Activated naive CD8-positive, alpha-beta T cell treated with anti-CD3 and anti-CD28 coated beads, Interleukin-2, amount 50 U/mL, for 24 hours (primary cell): ENCODE data around the gene CCDC30.
A peak's percentile ranks its signal among the peaks of the same experiment; 100 is the strongest.
"Not testable (repeated sequence)": the region's sequence is repeated elsewhere in the genome, so short reads cannot be mapped to it uniquely, and the experiment has no call there.

Experiments used
- ATAC-seq: fragments of 150-1000 bp; cut with Tn5 transposase; one replicate; pipeline ENCODE4 v1.10.0; 2021
- DNase-seq: peaks from one replicate; pipeline ENCODE4 v3.0.0; 2021
- H3K27ac Mint-ChIP-seq: one replicate; pipeline ENCODE4 v1.8.0; 2021; ENCODE audit warnings: mild to moderate bottlenecking, mixed read lengths
- H3K27me3 Mint-ChIP-seq: one replicate; pipeline ENCODE4 v1.8.0; 2021; ENCODE audit warnings: mixed read lengths
- H3K36me3 Mint-ChIP-seq: one replicate; pipeline ENCODE4 v1.8.0; 2021; ENCODE audit warnings: low read depth, mixed read lengths
- H3K4me1 Mint-ChIP-seq: one replicate; pipeline ENCODE4 v1.8.0; 2021; ENCODE audit warnings: mixed read lengths
- H3K4me3 Mint-ChIP-seq: one replicate; pipeline ENCODE4 v1.8.0; 2021; ENCODE audit warnings: mild to moderate bottlenecking, moderate library complexity, mixed read lengths
- H3K9me3 Mint-ChIP-seq: one replicate; pipeline ENCODE4 v1.8.0; 2021; ENCODE audit warnings: mixed read lengths

Gene CCDC30

DNA sequence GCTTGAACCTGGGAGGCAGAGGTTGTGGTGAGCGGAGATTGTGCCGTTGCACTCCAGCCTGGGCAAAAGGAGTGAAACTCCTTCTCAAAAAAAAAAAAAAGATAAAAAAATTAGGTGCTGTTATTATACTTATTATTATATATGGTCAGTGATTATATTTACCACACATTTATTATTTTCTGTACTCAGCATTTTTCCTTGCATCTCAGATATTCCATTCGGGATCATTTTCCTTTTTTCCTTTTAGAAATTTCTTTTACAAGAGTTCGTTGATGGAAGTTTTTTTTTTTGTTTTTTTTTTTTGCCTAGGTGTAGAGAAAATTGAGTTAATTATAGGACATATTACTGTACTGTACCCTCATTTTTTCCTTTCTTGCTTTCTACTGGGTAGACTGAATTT lies 13.5 kb downstream of the CCDC30 start:
- Mint-ChIP-seq H3K27ac (no peak overlapping the region), H3K4me3 (no peak overlapping the region), H3K36me3 (no peaks in the 10 kb centered on the region), H3K4me1 (peaks cover 6% of the 10 kb centered on the region), H3K27me3 (no peaks in the 10 kb centered on the region), H3K9me3 (no peaks in the 10 kb centered on the region)
- no peak for ATAC-seq
- DNase-seq, result no peak

DNA sequence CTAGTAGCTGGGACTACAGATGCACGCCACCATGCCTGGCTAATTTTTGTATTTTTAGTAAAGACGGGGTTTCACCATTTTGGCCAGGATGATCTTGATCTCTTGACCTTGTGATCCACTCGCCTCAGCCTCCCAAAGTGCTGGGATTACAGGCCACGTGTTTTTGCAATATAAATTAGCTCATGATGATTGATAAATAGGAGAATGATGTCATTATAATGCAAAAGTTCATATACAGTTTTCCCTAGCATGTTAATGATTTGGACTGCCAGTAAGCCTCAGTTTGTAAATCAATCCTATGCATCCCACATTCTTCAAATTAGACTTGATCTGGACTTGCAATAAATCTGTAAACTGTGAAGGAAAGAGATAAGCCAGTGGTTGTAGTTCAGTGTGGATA lies 14.3 kb downstream of the CCDC30 start:
- not testable (repeated sequence) for H3K36me3 Mint-ChIP-seq, H3K4me3 Mint-ChIP-seq, H3K27me3 Mint-ChIP-seq, DNase-seq, H3K27ac Mint-ChIP-seq, H3K4me1 Mint-ChIP-seq, ATAC-seq, H3K9me3 Mint-ChIP-seq

DNA sequence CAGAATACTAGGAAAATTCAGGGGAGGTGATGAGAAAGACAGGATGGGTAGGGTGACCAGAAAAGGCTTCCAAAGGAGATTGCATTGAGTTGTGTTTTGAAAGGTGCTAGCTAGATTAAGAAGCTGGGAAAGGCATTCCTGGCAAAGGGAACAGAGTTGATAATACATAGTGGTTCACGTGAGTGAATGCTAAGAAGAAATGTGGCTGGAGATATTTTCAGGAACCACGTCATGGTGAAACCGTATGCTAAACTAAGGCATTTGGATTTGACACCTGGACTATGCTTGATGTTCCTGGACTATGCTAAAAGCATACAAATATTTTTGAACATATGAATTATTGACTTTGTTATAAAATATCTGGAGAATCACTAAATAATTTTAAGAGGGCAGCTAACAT lies 14.7 kb downstream of the CCDC30 start:
- no peak for DNase-seq
- no peaks in the 10 kb centered on the region for H3K27me3 Mint-ChIP-seq
- peaks cover 6% of the 10 kb centered on the region for H3K4me1 Mint-ChIP-seq
- no peak for ATAC-seq
- no peaks in the 10 kb centered on the region for H3K9me3 Mint-ChIP-seq
- H3K36me3 Mint-ChIP-seq, result no peaks in the 10 kb centered on the region
- H3K4me3 Mint-ChIP-seq, result no peak overlapping the region
- H3K27ac Mint-ChIP-seq, result peak overlapping the region; percentile 32

DNA sequence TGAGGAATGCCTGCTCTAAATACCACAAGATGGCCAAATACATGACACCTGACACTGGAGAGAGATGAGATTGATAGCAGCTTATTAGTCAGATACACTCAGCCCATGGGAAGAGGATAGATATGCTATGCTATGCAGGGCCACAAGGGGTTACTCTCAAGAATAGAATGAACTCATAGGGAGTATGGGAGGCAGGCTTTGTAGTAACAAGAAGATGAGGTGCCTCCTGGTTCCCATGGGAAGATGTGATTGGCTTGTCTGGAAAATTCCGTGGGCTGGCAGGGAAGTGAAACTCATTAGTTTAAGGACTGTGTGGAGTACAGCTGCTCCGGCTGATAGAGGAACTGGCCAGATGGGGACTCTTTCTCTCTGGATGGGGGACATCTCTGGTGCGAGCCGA lies 16.5 kb downstream of the CCDC30 start:
- Mint-ChIP-seq H3K4me3 (no peak overlapping the region), H3K4me1 (peaks cover 6% of the 10 kb centered on the region), H3K27ac (no peak overlapping the region), H3K27me3 (no peaks in the 10 kb centered on the region), H3K9me3 (no peaks in the 10 kb centered on the region), H3K36me3 (no peaks in the 10 kb centered on the region)
- ATAC-seq, result no peak
- no peak for DNase-seq

DNA sequence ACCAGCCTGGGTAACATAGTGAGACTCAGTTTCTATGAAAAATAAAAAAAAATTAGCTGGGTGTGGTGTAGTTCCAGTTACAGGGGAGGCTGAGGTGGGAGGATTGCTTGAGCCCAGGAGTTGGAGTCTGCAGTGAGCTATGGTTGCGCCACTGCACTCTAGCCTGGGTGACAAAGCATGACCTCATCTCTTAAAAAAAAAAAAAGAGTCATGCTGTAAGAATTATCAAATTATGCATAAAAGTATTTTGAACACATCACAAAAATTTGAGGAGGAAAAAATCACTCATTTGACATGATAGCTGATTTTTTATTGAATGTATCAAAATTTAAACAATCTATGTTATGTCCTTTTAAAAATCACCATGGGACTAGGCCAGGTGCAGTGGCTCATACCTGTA lies 17.8 kb downstream of the CCDC30 start:
- H3K9me3 Mint-ChIP-seq, result no peaks in the 10 kb centered on the region

DNA sequence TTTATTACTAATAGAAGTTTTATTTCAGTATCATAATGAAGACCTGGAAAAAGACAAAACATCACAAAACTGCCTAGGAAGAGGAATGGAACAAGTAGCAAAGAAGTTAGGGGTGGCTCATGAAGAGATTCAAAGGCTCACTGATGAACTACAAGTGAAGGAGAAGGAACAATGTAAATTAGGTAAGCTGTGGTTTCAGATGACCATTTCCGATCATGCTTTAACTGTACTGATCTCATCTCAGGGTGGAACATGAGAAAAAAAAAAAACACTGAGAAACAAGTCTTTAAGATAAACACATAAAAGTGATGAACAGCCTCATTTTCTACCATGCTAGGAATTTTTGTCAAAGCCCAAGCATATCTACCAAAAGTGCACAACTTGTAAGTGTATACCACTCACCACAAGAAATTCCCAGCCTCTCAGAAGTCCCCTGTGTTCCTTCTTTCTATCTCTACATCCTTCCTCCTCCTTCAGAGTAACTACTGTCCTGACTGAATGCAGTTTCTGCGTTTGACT lies 19.6 kb downstream of the CCDC30 start:
- Mint-ChIP-seq H3K27me3 (no peaks in the 10 kb centered on the region), H3K36me3 (no peaks in the 10 kb centered on the region)
- ATAC-seq, result no peak

More for the DNA sequence above, 17.8 kb downstream of the CCDC30 start:
- ATAC-seq, result no peak
- DNase-seq, result no peak
- Mint-ChIP-seq H3K4me1 (no peaks in the 10 kb centered on the region), H3K27me3 (no peaks in the 10 kb centered on the region), H3K27ac (no peak overlapping the region), H3K36me3 (no peaks in the 10 kb centered on the region), H3K4me3 (no peak overlapping the region)

DNA sequence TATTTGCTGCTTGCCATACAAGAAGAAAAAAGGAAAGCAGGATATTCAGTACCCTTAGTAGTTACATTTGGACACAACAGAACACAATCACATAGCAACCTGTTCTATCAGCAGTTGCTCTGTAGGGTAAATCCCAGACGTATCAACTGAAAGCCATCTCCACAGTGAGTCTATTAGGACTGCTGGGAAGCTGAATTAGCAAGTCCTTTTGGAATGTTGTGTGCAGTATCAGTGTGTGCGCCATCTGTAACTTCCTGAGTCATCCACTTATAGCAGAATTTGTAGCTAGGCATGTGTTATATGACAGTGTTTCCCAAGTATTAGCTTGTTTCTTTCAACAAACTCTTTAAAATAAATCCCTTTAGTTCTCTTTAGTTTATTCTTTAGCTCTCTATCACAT lies 21.3 kb downstream of the CCDC30 start:
- H3K9me3 Mint-ChIP-seq, result no peaks in the 10 kb centered on the region
- no peaks in the 10 kb centered on the region for H3K4me1 Mint-ChIP-seq
- H3K27me3 Mint-ChIP-seq, result no peaks in the 10 kb centered on the region
- no peak overlapping the region for H3K27ac Mint-ChIP-seq
- H3K36me3 Mint-ChIP-seq, result no peaks in the 10 kb centered on the region
- no peak for DNase-seq
- H3K4me3 Mint-ChIP-seq, result no peak overlapping the region
- no peak for ATAC-seq

More for the DNA sequence above, 19.6 kb downstream of the CCDC30 start:
- no peaks in the 10 kb centered on the region for H3K9me3 Mint-ChIP-seq
- no peaks in the 10 kb centered on the region for H3K4me1 Mint-ChIP-seq
- H3K4me3 Mint-ChIP-seq, result no peak overlapping the region
- DNase-seq, result no peak
- H3K27ac Mint-ChIP-seq, result no peak overlapping the region

DNA sequence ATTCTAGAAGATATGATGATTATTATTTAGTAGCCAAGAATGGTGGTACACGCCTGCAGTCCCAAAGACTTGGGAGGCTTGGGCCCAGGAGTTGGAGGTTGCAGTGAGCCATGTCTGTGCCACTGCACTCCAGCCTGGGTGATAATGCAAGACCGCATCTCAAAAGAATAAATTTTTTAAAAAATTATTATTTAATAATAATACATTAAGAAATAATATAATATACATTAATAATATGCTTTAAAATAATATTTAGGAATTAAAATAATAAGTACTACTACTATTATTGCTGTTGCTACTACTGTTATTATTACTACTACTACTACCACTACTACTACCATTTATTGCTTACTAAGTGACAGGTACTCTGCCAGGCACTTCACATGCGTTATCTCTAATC lies 27.2 kb downstream of the CCDC30 start:
- H3K9me3 Mint-ChIP-seq, result no peaks in the 10 kb centered on the region
- no peaks in the 10 kb centered on the region for H3K27me3 Mint-ChIP-seq
- H3K4me3 Mint-ChIP-seq, result no peak overlapping the region
- H3K36me3 Mint-ChIP-seq, result peaks cover 2% of the 10 kb centered on the region
- ATAC-seq (no peak), DNase-seq (no peak)
- H3K4me1 Mint-ChIP-seq, result no peaks in the 10 kb centered on the region
- H3K27ac Mint-ChIP-seq, result no peak overlapping the region

DNA sequence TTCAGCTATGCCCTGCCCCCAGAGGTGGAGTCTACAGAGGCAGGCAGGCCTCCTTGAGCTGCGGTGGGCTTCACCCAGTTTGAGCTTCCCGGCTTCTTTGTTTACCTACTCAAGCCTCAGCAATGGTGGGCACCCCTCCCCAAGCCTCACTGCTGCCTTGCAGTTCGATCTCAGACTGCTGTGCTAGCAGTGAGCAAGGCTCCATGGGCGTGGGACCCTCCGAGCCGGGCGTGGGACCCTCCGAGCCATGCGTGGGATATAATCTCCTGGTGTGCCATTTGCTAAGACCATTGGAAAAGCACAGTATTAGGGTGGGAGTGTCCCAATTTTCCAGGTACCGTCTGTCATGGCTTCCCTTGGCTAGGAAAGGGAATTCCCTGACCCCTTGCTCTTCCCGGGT lies 38.9 kb downstream of the CCDC30 start:
- not testable (repeated sequence) for H3K27ac Mint-ChIP-seq, H3K4me3 Mint-ChIP-seq, ATAC-seq, DNase-seq, H3K4me1 Mint-ChIP-seq, H3K27me3 Mint-ChIP-seq
- peaks cover 20% of the 10 kb centered on the region for H3K9me3 Mint-ChIP-seq
- H3K36me3 Mint-ChIP-seq, result peaks cover 29% of the 10 kb centered on the region

DNA sequence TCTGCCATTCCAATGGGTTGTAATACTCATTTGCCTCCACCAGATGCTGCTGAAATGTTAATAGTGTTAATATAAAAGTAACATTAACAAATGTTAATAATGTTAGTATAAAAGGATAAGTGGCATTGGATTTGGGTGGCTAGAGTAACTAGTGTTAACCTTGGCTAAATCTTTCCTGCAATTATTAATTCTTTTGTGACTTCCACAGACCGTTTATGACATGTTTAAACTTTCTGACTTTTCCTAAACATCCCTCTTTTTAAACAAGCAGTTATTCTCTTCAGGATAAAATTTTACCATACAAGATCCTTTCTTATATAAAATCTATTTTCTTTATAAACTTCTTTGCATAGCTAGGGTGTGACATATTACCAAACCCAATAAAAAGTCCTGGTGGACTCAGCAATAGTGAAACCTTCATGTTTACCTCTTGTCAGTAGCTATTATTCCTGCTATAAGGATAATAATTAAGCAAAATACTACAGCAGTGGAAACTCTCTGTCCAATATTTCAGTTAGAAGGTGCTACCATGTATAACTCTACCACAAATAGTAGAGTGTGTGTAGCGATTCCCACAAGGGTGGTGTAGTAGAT lies 41.5 kb downstream of the CCDC30 start:
- H3K27me3 Mint-ChIP-seq, result no peaks in the 10 kb centered on the region
- peaks cover 27% of the 10 kb centered on the region for H3K9me3 Mint-ChIP-seq
- H3K4me3 Mint-ChIP-seq, result no peak overlapping the region
- H3K27ac Mint-ChIP-seq, result no peak overlapping the region
- ATAC-seq (no peak), DNase-seq (no peak)
- no peaks in the 10 kb centered on the region for H3K4me1 Mint-ChIP-seq
- H3K36me3 Mint-ChIP-seq, result peaks cover 39% of the 10 kb centered on the region

DNA sequence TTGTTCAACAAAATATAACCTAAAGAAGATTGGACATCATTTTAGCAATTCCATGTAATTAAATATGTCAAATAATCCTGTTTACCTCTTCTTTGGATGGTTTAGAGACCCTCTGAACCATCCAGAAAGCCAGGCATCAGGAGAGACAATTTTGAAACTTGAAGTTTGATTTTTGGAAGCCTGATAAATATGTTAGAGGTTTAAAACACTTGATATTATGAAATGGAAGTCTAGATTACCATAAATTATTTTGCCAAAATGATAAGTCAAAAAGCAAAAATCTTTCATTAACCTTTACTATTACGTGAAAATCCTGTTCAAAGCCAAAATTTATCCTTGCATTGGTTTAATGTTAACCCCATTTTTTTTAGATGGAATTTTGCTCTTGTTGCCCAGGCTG lies 43.5 kb downstream of the CCDC30 start:
- DNase-seq (no peak), ATAC-seq (no peak)
- H3K9me3 Mint-ChIP-seq, result peaks cover 37% of the 10 kb centered on the region
- H3K27me3 Mint-ChIP-seq, result no peaks in the 10 kb centered on the region
- no peak overlapping the region for H3K4me3 Mint-ChIP-seq
- H3K27ac Mint-ChIP-seq, result no peak overlapping the region
- peaks cover 41% of the 10 kb centered on the region for H3K36me3 Mint-ChIP-seq
- no peaks in the 10 kb centered on the region for H3K4me1 Mint-ChIP-seq

DNA sequence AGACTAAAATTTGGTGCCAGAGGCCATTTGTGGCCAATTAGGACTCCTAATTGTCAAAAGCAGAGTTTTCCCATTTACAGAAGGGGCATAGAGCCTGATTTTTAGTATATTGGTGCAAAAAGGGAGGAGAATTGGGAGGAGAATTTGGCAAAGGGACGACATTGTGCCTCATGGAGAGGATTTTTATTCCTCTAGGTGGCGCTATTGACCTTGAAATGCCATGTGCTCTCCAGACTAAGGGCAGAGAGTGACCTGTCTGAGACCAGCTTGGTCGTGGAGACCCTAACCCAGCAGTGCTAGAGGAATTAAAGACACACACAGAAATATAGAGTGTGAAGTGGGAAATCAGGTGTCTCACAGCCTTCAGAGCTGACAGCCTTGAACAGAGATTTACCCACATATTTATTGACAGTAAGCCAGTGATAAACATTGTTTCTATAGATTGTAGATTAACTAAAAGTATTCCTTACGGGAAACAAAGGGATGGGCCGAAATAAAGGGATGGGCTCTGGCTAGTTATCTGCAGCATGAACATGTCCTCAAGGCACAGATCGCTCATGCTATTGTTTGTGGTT lies 48.6 kb downstream of the CCDC30 start:
- not testable (repeated sequence) for DNase-seq, H3K27ac Mint-ChIP-seq, H3K27me3 Mint-ChIP-seq, H3K4me1 Mint-ChIP-seq, H3K4me3 Mint-ChIP-seq, ATAC-seq
- Mint-ChIP-seq H3K9me3 (peaks cover 32% of the 10 kb centered on the region), H3K36me3 (peaks cover 18% of the 10 kb centered on the region)

DNA sequence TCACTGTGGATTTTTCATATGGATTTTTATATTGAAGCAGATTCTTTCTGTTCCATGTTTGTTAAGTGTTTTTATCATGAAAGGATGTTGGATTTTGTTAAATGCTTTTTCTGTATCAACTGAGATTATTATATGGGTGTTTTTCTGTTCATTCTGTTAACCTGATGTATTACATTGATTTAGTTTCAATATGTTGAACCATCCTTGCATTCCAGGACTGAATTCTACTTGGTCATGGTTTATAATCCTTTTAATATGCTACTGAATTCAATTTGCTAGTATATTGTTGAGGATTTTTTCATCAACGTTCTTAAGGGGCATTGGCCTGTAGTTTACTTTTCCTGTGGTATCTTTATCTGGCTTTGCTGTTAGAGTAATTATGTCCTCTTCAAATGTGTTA lies 55.8 kb downstream of the CCDC30 start:
- H3K27ac Mint-ChIP-seq, result no peak overlapping the region
- ATAC-seq, result no peak
- no peaks in the 10 kb centered on the region for H3K4me1 Mint-ChIP-seq
- no peak overlapping the region for H3K4me3 Mint-ChIP-seq
- no peaks in the 10 kb centered on the region for H3K27me3 Mint-ChIP-seq
- H3K36me3 Mint-ChIP-seq, result peaks cover 33% of the 10 kb centered on the region
- H3K9me3 Mint-ChIP-seq, result peaks cover 55% of the 10 kb centered on the region
- DNase-seq, result no peak

DNA sequence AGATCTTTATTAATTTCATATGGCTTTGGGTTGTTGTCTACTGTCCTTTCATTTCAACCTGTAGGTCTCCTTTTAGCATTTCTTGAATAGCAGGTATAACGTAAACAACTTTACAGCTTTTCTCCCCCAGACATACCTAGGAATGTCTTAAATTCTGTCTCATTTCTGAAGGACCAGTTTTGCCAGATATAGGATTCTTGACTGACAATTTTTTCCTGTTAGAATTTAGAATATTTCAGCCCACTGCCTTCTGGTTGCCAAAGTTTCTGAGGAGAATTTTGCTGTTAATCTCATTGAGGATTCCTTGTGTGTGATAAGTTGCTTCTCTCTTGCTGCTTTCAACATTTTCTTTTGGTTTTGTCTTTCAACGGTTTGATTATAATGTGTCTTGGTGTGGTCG lies 60.1 kb downstream of the CCDC30 start:
- Mint-ChIP-seq H3K27ac (no peak overlapping the region), H3K36me3 (peaks cover 34% of the 10 kb centered on the region), H3K27me3 (no peaks in the 10 kb centered on the region), H3K9me3 (peaks cover 41% of the 10 kb centered on the region), H3K4me3 (no peak overlapping the region), H3K4me1 (no peaks in the 10 kb centered on the region)
- no peak for ATAC-seq
- no peak for DNase-seq

DNA sequence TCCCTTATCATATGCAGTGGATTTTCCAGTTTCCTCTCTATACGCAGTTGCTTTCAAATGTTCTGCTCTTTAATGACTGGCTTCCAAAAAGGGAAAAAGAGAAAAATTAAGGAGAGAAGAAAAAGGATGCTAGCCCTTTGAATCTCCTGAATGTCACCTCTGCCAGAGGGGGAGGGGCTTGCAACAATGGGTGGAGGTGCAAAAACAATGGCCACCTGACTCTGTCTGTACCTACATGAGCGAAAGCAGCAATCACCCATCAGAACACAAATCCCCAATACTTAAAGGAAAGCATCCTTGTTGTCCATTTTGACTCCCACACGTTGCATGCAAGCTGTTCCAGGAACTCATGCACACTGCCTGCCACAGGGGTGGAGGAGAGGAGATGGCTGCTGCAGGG lies 61.2 kb downstream of the CCDC30 start:
- no peak for ATAC-seq
- H3K9me3 Mint-ChIP-seq, result peaks cover 30% of the 10 kb centered on the region
- no peaks in the 10 kb centered on the region for H3K27me3 Mint-ChIP-seq
- H3K4me1 Mint-ChIP-seq, result no peaks in the 10 kb centered on the region
- H3K36me3 Mint-ChIP-seq, result peaks cover 26% of the 10 kb centered on the region
- H3K27ac Mint-ChIP-seq, result no peak overlapping the region
- H3K4me3 Mint-ChIP-seq, result no peak overlapping the region
- no peak for DNase-seq
